K562 (cell line): ENCODE measurements around the gene PIN1. TPM values are rescaled to one million over a fixed set of nuclear protein-coding genes. Genes with fewer than 3 reads are reported as not detected.
A peak's percentile ranks its signal among the peaks of the same experiment; 100 is the strongest.

Source experiments
- EGR1 ChIP-seq: fragments of 450-650 bp; conservative IDR thresholded peaks from 2 replicates; pipeline ENCODE4 v1.6.1; 2017; ENCODE audit warnings: mild to moderate bottlenecking
- NCOA1 ChIP-seq: fragments of 450-650 bp; IDR thresholded peaks from 2 replicates; pipeline ENCODE4 v1.6.1; 2016; ENCODE audit warnings: low read depth
- NR4A1 ChIP-seq, 2 experiments: fragments of 250-450 bp in 1 of 2; fragments of 450-650 bp in 1 of 2; sonication (Bioruptor Pico) in 1 of 2; IDR thresholded peaks; 2 replicates each; pipeline versions ENCODE4 v1.4.0 to v1.6.1; 2016 to 2020; ENCODE audit warnings: mild to moderate bottlenecking in 2 of 2, missing compliant biosample characterization in 1 of 2, missing genetic modification characterization in 1 of 2, moderate library complexity in 1 of 2
- SP1 ChIP-seq: sonication (generic); formaldehyde crosslinking; IDR thresholded peaks from 2 replicates; pipeline ENCODE4 v1.8.1; 2022; ENCODE audit warnings: mild to moderate bottlenecking, missing genetic modification reagents
- YY1 ChIP-seq, 3 experiments: IDR thresholded peaks; 2 replicates each; pipeline ENCODE4 v1.6.1; 2011; ENCODE audit warnings: low read length in 2 of 3, mild to moderate bottlenecking in 2 of 3, moderate library complexity in 2 of 3, borderline replicate concordance in 1 of 3, control low read depth in 1 of 3, low read depth in 1 of 3; ENCODE audit not compliant: insufficient read depth in 3 of 3, insufficient replicate concordance in 2 of 3, control insufficient read depth in 1 of 3, insufficient read length in 1 of 3; ENCODE audit errors: extremely low read depth in 1 of 3
- polyA plus RNA-seq, 8 experiments: library from polyadenylated mRNA; depleted of rRNA in 4 of 8; stranded (reverse) in 5 of 8; unstranded in 3 of 8; fragments of >200 nt; fragmentation: Nextera tagmentation in 2 of 8; fragmentation: Illumina TruSeq in 1 of 8; extraction: Ambion mirVana in 2 of 8; extraction: Trizol in 1 of 8; gene quantifications; 2 replicates each; pipeline versions ENCODE4 v1.2.1 to v1.2.3, GENCODE V29; 2011 to 2014; ENCODE audit warnings: inconsistent platforms in 1 of 8, missing spikeins in 1 of 8
- total RNA-seq, 7 experiments: library from RNA; depleted of rRNA in 6 of 7; stranded (reverse); fragments of >200 nt in 6 of 7; fragmentation: Illumina TruSeq in 2 of 7; extraction: Trizol in 2 of 7; gene quantifications; 2 replicates each; pipeline versions ENCODE4 v1.2.1 to v1.2.3, GENCODE V29; 2011 to 2021; ENCODE audit warnings: low replicate concordance in 1 of 7
- TF ChIP-seq, protein P1 (sequence below): sonication (generic); formaldehyde crosslinking; IDR thresholded peaks from 2 replicates; pipeline ENCODE4 v1.8.0; 2022; ENCODE audit warnings: missing genetic modification reagents, mild to moderate bottlenecking, moderate library complexity, borderline replicate concordance

PIN1 gene
- total and polyA plus RNA-seq, 9 of the 15 experiments (the other 6 are each of a cell fraction or from before 2014, with no cell fraction given) = 1.6 to 178 (median 42.5) TPM

DNA sequence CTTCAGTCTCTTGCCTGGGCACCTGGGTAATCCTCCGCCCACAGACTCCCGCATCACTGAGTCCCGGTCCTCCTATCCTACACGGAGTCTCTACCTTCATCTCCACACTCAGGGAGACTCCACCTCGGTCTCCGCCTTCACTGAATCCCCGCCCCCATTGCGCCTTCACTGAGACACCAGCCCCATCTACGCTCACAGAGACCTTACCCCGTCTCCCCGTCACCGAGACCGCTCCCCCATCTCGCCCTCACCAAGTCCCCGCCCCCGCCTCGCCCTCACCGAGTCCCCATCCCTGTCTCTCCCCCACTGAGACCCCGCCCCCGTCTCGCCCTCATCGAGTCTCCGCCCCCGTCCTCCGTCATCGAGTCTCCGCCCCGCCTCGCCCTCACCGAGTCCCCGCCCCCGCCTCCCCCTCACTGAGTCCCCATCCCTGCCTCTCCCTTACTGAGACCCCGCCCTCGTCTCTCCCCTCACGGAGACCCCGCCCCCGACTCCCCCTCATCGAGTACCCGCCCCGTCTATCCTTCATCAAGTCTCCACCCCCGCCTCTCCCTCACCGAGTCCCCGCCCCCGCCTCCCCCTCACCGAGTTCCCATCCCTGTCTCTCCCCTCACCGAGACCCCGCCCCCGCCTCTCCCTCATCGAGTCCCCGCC lies 43.4 kb upstream of the PIN1 start (continued):
- TF ChIP-seq YY1 (IDR thresholded peaks at IDR 0.05; ENCODE audit: borderline replicate concordance in 1 of 3, control insufficient read depth in 1 of 3, extremely low read depth in 1 of 3, insufficient read depth in 3 of 3, insufficient read length in 1 of 3, insufficient replicate concordance in 2 of 3, low read depth in 1 of 3, low read length in 2 of 3) = peak in 1 of 3 experiments; percentile 18
- TF ChIP-seq NCOA1 = 0 out of 2 replicates have a peak, but pooled peaks have one; percentile 21
- TF ChIP-seq NR4A1 (CRISPR knock-in tag; IDR thresholded peaks at IDR 0.05) = no peak
- TF ChIP-seq NR4A1 (tag; IDR thresholded peaks at IDR 0.05) = no peak
- TF ChIP-seq SP1 = peak; percentile 65
- peak; percentile 94 for TF ChIP-seq EGR1
- TF ChIP-seq, protein P1, sequence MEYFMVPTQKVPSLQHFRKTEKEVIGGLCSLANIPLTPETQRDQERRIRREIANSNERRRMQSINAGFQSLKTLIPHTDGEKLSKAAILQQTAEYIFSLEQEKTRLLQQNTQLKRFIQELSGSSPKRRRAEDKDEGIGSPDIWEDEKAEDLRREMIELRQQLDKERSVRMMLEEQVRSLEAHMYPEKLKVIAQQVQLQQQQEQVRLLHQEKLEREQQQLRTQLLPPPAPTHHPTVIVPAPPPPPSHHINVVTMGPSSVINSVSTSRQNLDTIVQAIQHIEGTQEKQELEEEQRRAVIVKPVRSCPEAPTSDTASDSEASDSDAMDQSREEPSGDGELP (CRISPR knock-in tag) = 0 out of 2 replicates have a peak, but pooled peaks have one; percentile 18
